BLaER1 treated with 17β-estradiol and CSF1 and Interleukin-3, amounts not matched to agents 10 nM and 100 nM (cell line): ENCODE measurements around the gene C22orf23.

Experiments used
- H3K27ac ChIP-seq, 11 experiments: shearing (Covaris generic); formaldehyde crosslinking; 2 replicates each; pipeline ENCODE4 v1.8.1; 2022
- H3K27me3 ChIP-seq, 11 experiments: shearing (Covaris generic); formaldehyde crosslinking; 2 replicates each; pipeline ENCODE4 v1.8.1; 2022
- H3K36me3 ChIP-seq, 11 experiments: shearing (Covaris generic); formaldehyde crosslinking; 2 replicates each; pipeline ENCODE4 v1.8.1; 2022
- H3K4me1 ChIP-seq, 10 experiments: shearing (Covaris generic); formaldehyde crosslinking; 2 replicates each; pipeline ENCODE4 v1.8.1; 2022
- H3K4me2 ChIP-seq, 11 experiments: shearing (Covaris generic); formaldehyde crosslinking; 2 replicates each; pipeline ENCODE4 v1.8.1; 2022
- H3K4me3 ChIP-seq, 10 experiments: shearing (Covaris generic); formaldehyde crosslinking; 2 replicates each; pipeline ENCODE4 v1.8.1; 2022
- H3K9ac ChIP-seq, 11 experiments: shearing (Covaris generic); formaldehyde crosslinking; 2 replicates each; pipeline ENCODE4 v1.8.1; 2022
- H3K9me3 ChIP-seq, 11 experiments: shearing (Covaris generic); formaldehyde crosslinking; replicated peaks in 1 of 11; 2 replicates each; pipeline ENCODE4 v1.8.1; 2022
- H4K20me1 ChIP-seq, 11 experiments: shearing (Covaris generic); formaldehyde crosslinking; 2 replicates each; pipeline ENCODE4 v1.8.1; 2022
- Cebpa-rat ChIP-seq, 11 experiments: shearing (Covaris generic); IDR thresholded peaks; 2 replicates each; pipeline ENCODE4 v1.8.1; 2022

Gene C22orf23

DNA sequence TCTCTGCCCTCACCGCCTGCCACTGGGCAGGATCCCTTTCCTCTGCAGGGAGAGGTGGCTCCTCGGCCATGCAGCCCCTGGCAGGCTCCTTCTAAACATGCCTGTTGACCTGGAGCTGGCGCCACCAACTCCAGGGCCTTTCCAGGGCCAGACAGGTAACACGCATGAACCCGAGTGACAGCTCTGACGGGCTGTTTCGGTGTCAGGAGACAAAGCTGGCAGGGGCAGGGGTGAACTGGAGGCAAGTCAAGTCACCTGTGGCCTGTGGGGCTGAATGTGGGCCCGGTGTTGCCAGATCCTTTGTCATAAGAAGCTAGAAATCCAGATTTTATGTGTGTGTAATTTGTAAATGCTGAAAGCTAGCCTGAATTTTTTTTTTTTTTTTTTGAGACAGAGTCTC, 11.3 kb downstream of the C22orf23 start:
- peaks cover 26 to 56% (median 49%) of the 10 kb centered on the region in 10 experiments for H3K4me1 ChIP-seq
- peak overlapping the region in 8 of 11 experiments; percentile 4 to 81 (median 76); a peak in 15 of 22 replicates for H3K9ac ChIP-seq
- no peaks in the 10 kb centered on the region for H3K9me3 ChIP-seq
- H3K4me2 ChIP-seq: peak overlapping the region in 10 of 11 experiments; percentile 69 to 96 (median 88); a peak in 18 of 22 replicates
- H3K27ac ChIP-seq: peak overlapping the region in 9 of 11 experiments; percentile 78 to 92 (median 87); a peak in 17 of 22 replicates
- H3K27me3 ChIP-seq: no peaks in the 10 kb centered on the region
- no peak overlapping the region for H3K4me3 ChIP-seq
- TF ChIP-seq Cebpa-rat (IDR thresholded peaks at IDR 0.05): no peak
- peaks cover 36 to 57% (median 48%) of the 10 kb centered on the region in 11 experiments for H3K36me3 ChIP-seq
- peaks cover 0 to 5% (median 0%) of the 10 kb centered on the region in 11 experiments; a peak in 1 of 22 replicates for H4K20me1 ChIP-seq

DNA sequence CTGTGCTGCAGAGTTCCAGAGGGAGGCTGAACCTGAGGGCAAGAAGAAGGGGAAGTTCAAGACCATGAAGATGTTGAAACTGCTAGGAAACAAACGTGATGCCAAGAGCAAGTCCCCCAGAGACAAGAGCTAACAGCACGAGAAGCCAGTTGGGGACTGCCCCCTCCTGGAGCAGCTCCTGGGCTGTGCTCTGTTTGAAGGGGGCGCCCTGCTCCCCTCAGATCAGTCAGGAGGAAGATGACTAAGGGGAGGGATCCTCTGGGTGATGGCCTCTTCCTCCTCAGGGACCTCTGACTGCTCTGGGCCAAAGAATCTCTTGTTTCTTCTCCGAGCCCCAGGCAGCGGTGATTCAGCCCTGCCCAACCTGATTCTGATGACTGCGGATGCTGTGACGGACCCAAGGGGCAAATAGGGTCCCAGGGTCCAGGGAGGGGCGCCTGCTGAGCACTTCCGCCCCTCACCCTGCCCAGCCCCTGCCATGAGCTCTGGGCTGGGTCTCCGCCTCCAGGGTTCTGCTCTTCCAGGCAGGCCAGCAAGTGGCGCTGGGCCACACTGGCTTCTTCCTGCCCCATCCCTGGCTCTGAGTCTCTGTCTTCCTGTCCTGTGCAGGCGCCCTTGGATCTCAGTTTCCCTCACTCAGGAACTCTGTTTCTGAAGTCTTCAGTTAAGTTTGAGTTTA, 12.6 kb downstream of the C22orf23 start:
- Histone ChIP-seq H3K36me3 (peaks cover 39 to 68% (median 58%) of the 10 kb centered on the region in 11 experiments), H3K9ac (peak overlapping the region; percentile 64 to 81 (median 75))

DNA sequence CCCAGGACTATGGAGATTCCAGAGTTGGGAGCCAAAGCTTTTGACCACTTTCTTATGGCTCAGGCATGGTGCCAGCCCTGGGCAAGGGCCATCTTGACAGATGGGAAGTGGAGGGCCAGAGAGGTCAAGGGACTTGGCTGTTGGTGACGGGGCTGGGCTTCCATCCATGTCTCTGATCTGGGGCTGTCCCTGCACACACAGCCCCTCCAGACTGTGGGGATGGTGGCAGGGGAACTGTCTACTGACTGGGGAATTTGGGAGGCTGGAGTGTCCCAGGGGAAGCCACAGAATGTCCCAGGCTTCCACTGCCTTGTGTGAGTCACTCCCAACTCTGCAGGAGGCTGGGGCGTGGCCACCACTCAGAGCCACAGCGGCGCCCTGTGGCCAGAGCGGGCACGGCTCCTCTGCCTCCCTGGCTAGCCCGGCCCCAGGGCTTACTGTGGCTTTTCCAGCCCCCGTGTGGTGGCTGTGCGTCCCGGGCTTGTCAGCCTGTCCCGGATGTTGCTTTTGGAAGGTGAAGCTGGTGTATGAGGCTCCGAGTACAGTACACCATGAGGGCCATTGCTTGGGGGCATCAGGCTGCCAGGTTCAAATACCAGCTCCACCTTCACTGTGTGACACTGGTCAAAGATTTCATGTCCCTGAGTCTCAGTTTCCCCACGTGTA, 19.6 kb downstream of the C22orf23 start:
- H3K27ac ChIP-seq: peak overlapping the region in 6 of 11 experiments; percentile 26 to 60 (median 37); a peak in 10 of 22 replicates
- H3K36me3 ChIP-seq: peaks cover 32 to 68% (median 55%) of the 10 kb centered on the region in 11 experiments
- no peak for TF ChIP-seq Cebpa-rat (IDR thresholded peaks at IDR 0.05)
- peak overlapping the region in 7 of 11 experiments; percentile 5 to 65 (median 43); a peak in 8 of 22 replicates for H3K9ac ChIP-seq
- peaks cover 34 to 98% (median 89%) of the 10 kb centered on the region in 10 experiments for H3K4me1 ChIP-seq
- no peaks in the 10 kb centered on the region for H3K9me3 ChIP-seq
- peak overlapping the region; percentile 49 to 98 (median 80) for H3K4me2 ChIP-seq
- peaks cover 0 to 55% (median 43%) of the 10 kb centered on the region in 11 experiments; a peak in 21 of 22 replicates for H4K20me1 ChIP-seq
- no peaks in the 10 kb centered on the region for H3K27me3 ChIP-seq
- H3K4me3 ChIP-seq: no peak overlapping the region

More for the DNA sequence above, 12.6 kb downstream of the C22orf23 start:
- Histone ChIP-seq H4K20me1 (peaks cover 0 to 5% (median 0%) of the 10 kb centered on the region in 11 experiments; a peak in 2 of 22 replicates), H3K27me3 (no peaks in the 10 kb centered on the region), H3K4me1 (peaks cover 26 to 68% (median 60%) of the 10 kb centered on the region in 10 experiments), H3K9me3 (no peaks in the 10 kb centered on the region), H3K27ac (peak overlapping the region; percentile 67 to 92 (median 87)), H3K4me2 (peak overlapping the region; percentile 69 to 96 (median 88)), H3K4me3 (peak overlapping the region in 7 of 10 experiments; percentile 6 to 54 (median 30); a peak in 11 of 20 replicates)
- peak in 6 of 11 experiments; percentile 16 to 71 (median 45); a peak in 6 of 22 replicates for TF ChIP-seq Cebpa-rat (IDR thresholded peaks at IDR 0.05)

DNA sequence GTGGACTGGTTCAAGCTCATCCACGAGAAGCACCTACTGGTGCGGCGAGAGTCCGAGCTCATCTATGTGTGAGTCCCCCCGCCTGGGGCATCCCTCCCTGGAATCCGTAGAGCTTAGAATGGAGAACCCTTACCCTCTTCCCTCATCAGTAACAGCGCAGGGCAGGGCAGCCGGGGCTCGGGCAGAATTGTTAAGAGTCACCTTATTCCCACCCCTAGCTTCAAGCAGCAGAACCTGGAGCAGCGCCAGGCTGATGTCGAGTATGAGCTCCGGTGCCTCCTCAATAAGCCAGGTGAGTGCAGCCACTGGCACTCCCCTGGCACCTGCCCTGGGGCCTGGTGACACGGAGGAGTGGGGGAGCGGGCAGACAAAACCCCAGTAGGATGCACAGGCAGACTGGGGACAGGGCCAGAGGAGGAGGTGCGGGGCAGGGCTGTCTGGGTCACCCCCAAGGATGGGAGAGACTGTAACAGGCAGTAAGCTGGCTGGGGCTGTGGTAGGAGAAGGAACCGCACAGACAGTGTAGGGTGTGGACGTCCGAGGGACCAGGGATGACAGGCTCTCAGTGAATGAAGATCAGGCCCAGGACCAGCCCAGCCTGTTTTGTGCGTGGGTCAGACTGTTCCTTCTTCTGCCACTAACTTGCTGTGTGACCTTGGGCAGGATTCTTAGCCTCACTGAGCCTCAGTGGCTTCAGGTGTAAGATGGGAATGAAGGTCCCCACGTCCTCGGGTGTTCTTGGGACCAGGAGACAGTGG, 20.4 kb downstream of the C22orf23 start:
- H3K36me3 ChIP-seq: peaks cover 35 to 70% (median 57%) of the 10 kb centered on the region in 11 experiments
- H3K9me3 ChIP-seq: no peaks in the 10 kb centered on the region
- H3K4me3 ChIP-seq: no peak overlapping the region
- no peak for TF ChIP-seq Cebpa-rat (IDR thresholded peaks at IDR 0.05)
- peak overlapping the region; percentile 49 to 98 (median 80) for H3K4me2 ChIP-seq
- peak overlapping the region in 6 of 11 experiments; percentile 1 to 65 (median 32); a peak in 10 of 22 replicates for H3K9ac ChIP-seq
- peak overlapping the region in 8 of 11 experiments; percentile 6 to 60 (median 27); a peak in 9 of 22 replicates for H3K27ac ChIP-seq
- no peaks in the 10 kb centered on the region for H3K27me3 ChIP-seq
- H4K20me1 ChIP-seq: peaks cover 0 to 63% (median 46%) of the 10 kb centered on the region in 11 experiments; a peak in 21 of 22 replicates
- peaks cover 34 to 98% (median 91%) of the 10 kb centered on the region in 10 experiments for H3K4me1 ChIP-seq

DNA sequence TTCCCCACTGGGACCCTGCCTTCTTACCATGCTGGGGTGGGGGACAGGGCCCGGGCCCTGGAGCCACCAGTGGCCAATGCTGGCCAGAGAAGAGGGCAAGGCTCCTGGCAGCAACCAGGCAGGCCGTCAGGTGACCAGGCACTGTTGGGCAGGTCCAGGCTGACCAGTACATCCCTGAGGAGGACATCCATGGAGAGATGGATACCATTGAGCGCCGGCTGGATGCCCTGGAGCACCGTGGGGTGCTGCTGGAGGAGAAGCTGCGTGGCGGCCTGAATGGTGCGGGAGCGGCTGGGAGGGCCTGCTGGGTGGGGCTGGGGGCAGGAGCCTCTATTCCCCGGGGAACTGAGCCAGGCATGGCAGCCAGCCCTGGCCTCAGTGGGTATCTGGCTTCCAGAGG, 21.0 kb downstream of the C22orf23 start:
- Histone ChIP-seq H3K9me3 (no peaks in the 10 kb centered on the region), H3K36me3 (peaks cover 29 to 70% (median 54%) of the 10 kb centered on the region in 11 experiments), H3K27me3 (peaks cover 0 to 2% (median 0%) of the 10 kb centered on the region in 11 experiments; a peak in 1 of 22 replicates), H4K20me1 (peaks cover 0 to 68% (median 51%) of the 10 kb centered on the region in 11 experiments; a peak in 21 of 22 replicates), H3K4me2 (peak overlapping the region in 9 of 11 experiments; percentile 43 to 98 (median 88); a peak in 17 of 22 replicates), H3K4me3 (peak overlapping the region in 1 of 10 experiments; percentile 20; a peak in 2 of 20 replicates), H3K27ac (peak overlapping the region in 4 of 11 experiments; percentile 21 to 60 (median 50); a peak in 6 of 22 replicates), H3K9ac (peak overlapping the region in 8 of 11 experiments; percentile 8 to 65 (median 34); a peak in 12 of 22 replicates), H3K4me1 (peaks cover 36 to 98% (median 91%) of the 10 kb centered on the region in 10 experiments)
- no peak for TF ChIP-seq Cebpa-rat (IDR thresholded peaks at IDR 0.05)

DNA sequence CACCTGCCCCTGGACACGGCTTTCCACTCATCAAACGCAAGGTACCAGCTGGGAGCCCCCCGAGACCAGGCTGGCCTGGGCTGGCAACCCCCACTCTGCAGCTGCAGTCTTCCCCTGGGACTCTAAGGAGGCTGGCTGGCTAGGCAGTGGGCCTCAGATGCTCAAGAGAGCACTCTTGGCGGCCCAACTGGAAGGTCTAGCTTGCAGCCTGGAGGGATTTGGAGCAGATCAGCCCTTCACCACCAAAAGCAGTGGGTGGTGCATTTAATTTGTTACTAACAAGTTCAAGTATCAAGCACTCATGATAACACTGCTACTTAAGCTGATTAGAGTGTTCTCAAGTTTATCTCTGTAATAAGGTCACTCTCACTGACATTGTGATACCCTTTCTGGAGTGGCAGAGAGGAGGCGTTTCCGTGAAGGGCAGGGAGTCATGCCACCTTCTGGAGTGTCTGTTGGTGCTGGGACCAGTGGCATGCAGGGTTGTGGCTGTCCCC, 21.5 kb downstream of the C22orf23 start:
- Histone ChIP-seq H3K4me3 (peak overlapping the region in 1 of 10 experiments; percentile 20; a peak in 2 of 20 replicates), H4K20me1 (peaks cover 0 to 73% (median 55%) of the 10 kb centered on the region in 11 experiments; a peak in 21 of 22 replicates), H3K4me1 (peaks cover 41 to 98% (median 91%) of the 10 kb centered on the region in 10 experiments), H3K9ac (peak overlapping the region in 8 of 11 experiments; percentile 8 to 65 (median 34); a peak in 11 of 22 replicates), H3K9me3 (no peaks in the 10 kb centered on the region), H3K4me2 (peak overlapping the region; percentile 9 to 98 (median 76); a peak in 18 of 22 replicates), H3K27ac (peak overlapping the region in 6 of 11 experiments; percentile 9 to 62 (median 37); a peak in 7 of 22 replicates), H3K27me3 (peaks cover 0 to 6% (median 0%) of the 10 kb centered on the region in 11 experiments; a peak in 1 of 22 replicates), H3K36me3 (peaks cover 28 to 67% (median 53%) of the 10 kb centered on the region in 11 experiments)
- no peak for TF ChIP-seq Cebpa-rat (IDR thresholded peaks at IDR 0.05)

DNA sequence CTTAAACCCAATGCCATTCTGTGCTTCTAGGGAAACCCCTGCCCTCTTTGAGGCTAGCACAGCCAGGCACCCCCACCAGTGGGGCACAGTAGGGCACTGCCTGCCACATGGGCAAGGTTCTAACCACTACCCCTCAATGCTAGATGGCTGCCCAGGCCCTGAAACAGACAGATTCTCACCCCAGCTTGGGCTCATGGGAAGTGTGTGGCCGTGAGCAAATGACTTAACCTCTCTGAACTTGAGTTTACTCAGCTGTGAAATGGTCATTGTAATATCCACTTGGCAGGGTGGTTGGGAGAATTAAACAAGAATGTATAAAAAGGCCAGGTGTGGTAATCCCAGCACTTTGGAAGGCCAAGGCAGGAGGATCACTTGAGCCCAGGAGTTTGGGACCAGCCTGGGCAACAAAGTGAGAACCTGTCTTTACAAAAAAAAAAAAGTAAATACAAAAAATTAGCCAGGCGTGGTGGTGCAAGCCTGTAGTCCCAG, 22.4 kb downstream of the C22orf23 start:
- peaks cover 50 to 98% (median 93%) of the 10 kb centered on the region in 10 experiments for H3K4me1 ChIP-seq
- H4K20me1 ChIP-seq: peaks cover 0 to 79% (median 61%) of the 10 kb centered on the region in 11 experiments; a peak in 21 of 22 replicates
- peaks cover 28 to 68% (median 48%) of the 10 kb centered on the region in 11 experiments for H3K36me3 ChIP-seq
- peak overlapping the region in 4 of 11 experiments; percentile 38 to 62 (median 54); a peak in 8 of 22 replicates for H3K27ac ChIP-seq
- TF ChIP-seq Cebpa-rat (IDR thresholded peaks at IDR 0.05): no peak
- peak overlapping the region in 4 of 11 experiments; percentile 46 to 65 (median 53); a peak in 7 of 22 replicates for H3K9ac ChIP-seq
- no peak overlapping the region for H3K4me3 ChIP-seq
- peak overlapping the region; percentile 14 to 98 (median 76); a peak in 21 of 22 replicates for H3K4me2 ChIP-seq
- H3K9me3 ChIP-seq: no peaks in the 10 kb centered on the region
- peaks cover 0 to 8% (median 0%) of the 10 kb centered on the region in 11 experiments; a peak in 2 of 22 replicates for H3K27me3 ChIP-seq
